ENCODE data around the gene MYPN. TPM values are rescaled to one million over a fixed set of nuclear protein-coding genes. Genes with fewer than 3 reads are reported as not detected.

Gene MYPN
- total and polyA plus RNA-seq, 11 donors: 33.4 to 240 (median 152) TPM

DNA sequence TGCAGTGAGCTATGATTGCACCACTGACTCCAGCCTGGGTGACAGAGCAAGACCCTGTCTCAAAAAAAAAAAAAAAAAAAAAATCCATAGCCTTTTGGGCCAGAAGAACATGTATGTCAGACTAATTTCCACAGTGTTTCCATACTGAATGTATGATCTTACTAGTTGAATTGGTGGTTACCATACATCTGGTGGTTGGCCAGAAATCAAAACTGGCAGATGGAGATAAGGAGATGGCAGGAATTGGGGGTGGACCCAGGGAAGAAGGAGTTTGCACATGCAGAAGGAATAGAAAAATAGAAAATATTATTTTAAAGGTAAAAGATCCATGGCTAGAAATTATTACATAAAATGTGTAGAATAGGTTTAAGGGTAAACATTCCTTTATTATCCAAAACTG is 126.3 kb downstream of the MYPN start:
- Histone ChIP-seq H3K27ac (no peak overlapping the region), H3K36me3 (no peaks in the 10 kb centered on the region), H3K27me3 (peaks cover 0 to 8% (median 0%) of the 10 kb centered on the region in 9 donors), H3K4me3 (no peak overlapping the region), H3K4me1 (peaks cover 0 to 11% (median 6%) of the 10 kb centered on the region in 12 donors), H3K9me3 (no peaks in the 10 kb centered on the region)
- intact Hi-C loops (cut with DNase I): no loop called here
- DNase-seq (no peak), ATAC-seq (no peak)
- no peak for TF ChIP-seq POLR2A (IDR thresholded peaks at IDR 0.05)
- TF ChIP-seq, protein P1, sequence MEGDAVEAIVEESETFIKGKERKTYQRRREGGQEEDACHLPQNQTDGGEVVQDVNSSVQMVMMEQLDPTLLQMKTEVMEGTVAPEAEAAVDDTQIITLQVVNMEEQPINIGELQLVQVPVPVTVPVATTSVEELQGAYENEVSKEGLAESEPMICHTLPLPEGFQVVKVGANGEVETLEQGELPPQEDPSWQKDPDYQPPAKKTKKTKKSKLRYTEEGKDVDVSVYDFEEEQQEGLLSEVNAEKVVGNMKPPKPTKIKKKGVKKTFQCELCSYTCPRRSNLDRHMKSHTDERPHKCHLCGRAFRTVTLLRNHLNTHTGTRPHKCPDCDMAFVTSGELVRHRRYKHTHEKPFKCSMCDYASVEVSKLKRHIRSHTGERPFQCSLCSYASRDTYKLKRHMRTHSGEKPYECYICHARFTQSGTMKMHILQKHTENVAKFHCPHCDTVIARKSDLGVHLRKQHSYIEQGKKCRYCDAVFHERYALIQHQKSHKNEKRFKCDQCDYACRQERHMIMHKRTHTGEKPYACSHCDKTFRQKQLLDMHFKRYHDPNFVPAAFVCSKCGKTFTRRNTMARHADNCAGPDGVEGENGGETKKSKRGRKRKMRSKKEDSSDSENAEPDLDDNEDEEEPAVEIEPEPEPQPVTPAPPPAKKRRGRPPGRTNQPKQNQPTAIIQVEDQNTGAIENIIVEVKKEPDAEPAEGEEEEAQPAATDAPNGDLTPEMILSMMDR (IDR thresholded peaks at IDR 0.05): no peak

DNA sequence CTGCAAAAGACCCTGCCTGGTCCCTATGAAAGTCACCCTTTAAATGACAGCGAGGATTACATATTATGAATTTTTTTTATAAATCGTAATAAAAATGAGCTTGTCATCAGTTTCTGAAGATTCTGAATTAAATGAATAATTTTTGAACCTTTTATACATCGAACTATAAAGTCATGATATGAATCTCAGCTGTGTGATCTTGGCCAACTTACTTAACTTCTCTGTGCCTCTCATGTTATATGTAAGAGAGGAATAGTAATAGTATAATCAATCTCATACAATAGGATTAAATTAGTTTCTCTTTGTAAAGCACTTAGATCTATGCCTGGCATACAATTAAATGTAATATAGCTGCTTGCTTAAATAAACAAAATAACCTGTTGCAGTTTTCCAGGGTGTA is 127.9 kb downstream of the MYPN start:
- H3K27me3 ChIP-seq: peaks cover 0 to 2% (median 0%) of the 10 kb centered on the region in 9 donors
- no peaks in the 10 kb centered on the region for H3K4me1 ChIP-seq
- no peaks in the 10 kb centered on the region for H3K36me3 ChIP-seq
- 86 to 91% (median 88%) methylated on average over 3 of the region's 3 CpGs for WGBS, 4 donors
- no peak for TF ChIP-seq POLR2A (IDR thresholded peaks at IDR 0.05)
- TF ChIP-seq, protein P1 (IDR thresholded peaks at IDR 0.05): no peak
- intact Hi-C loops (cut with DNase I): no loop called here
- no peaks in the 10 kb centered on the region for H3K9me3 ChIP-seq
- H3K4me3 ChIP-seq: no peak overlapping the region
- no peak for ATAC-seq
- no peak for DNase-seq
- no peak overlapping the region for H3K27ac ChIP-seq

DNA sequence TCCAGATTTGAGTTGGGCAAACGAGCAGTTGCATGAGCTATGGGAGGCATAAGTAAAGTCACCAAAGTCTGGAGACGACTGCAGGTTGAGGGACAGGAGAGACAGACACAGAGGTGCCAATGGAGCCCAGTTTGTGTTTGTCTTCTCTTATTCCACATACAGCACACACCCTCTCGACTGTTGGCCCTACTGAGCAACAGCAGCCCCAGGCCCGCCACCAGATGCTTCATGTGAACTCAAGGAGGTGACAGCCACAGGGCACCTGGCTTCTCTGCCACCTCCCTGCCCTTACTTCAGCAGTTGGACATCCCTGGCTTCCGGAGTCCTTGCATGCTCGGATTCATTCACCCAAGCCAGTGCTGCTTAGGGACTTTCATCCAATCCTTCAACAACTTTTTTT is 129.1 kb downstream of the MYPN start:
- 89 to 92% (median 89%) methylated on average over 6 of the region's 6 CpGs for WGBS, 4 donors
- no peak for DNase-seq
- no peaks in the 10 kb centered on the region for H3K4me1 ChIP-seq
- ATAC-seq: no peak
- no peaks in the 10 kb centered on the region for H3K9me3 ChIP-seq
- intact Hi-C loops (cut with DNase I): no loop called here
- H3K4me3 ChIP-seq: no peak overlapping the region
- peaks cover 0 to under 1% (median 0%) of the 10 kb centered on the region in 9 donors for H3K27me3 ChIP-seq
- H3K36me3 ChIP-seq: no peaks in the 10 kb centered on the region
- H3K27ac ChIP-seq: no peak overlapping the region
- no peak for TF ChIP-seq POLR2A (IDR thresholded peaks at IDR 0.05)
- TF ChIP-seq, protein P1 (IDR thresholded peaks at IDR 0.05): no peak

DNA sequence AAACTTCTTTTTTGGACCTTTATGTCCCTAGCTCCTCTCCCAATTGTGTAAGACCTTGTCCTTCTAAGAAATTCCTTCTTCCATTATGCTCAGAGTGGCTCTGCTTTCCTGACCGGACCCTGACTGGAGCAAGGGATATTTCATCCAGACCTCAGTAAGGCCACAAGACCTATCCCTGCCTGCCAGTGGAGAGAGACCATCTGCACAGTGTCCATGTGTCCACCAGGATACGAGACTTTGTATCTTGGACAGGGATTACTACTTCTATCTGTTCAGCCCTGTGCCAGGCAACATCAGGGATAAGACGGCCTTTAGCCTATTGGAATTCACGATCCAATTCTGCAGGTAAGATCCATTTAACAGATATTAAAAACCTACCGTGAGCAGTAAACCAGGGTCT is 129.8 kb downstream of the MYPN start:
- no peak overlapping the region for H3K4me3 ChIP-seq
- no peaks in the 10 kb centered on the region for H3K4me1 ChIP-seq
- no peak overlapping the region for H3K27ac ChIP-seq
- H3K27me3 ChIP-seq: no peaks in the 10 kb centered on the region
- intact Hi-C loops (cut with DNase I): no loop called here
- ATAC-seq (no peak), DNase-seq (no peak)
- TF ChIP-seq, protein P1 (IDR thresholded peaks at IDR 0.05): no peak
- no peak for TF ChIP-seq POLR2A (IDR thresholded peaks at IDR 0.05)
- no peaks in the 10 kb centered on the region for H3K9me3 ChIP-seq
- 91 to 96% (median 93%) methylated on average over 5 of the region's 5 CpGs for WGBS, 4 donors
- no peaks in the 10 kb centered on the region for H3K36me3 ChIP-seq
